ENCODE results near the gene ASCC3.

The ASCC3 gene

DNA sequence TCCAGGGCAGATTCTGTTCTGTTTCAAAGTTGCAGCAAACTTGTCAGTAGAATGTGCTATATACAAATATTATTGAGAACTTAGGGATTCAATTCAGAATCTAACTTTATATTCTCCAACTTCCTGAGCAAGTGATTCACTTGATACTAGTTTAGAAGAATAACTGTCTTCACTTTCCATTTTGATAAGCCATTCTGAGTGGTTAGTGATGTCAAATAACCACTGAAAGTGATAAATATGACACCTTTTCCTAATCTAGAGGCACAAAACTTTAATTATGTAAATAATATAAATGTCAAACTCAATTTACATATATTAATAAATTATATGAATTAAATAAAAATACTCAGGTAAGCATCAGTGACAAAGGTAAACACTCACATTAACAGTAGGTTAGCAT is 395.9 kb downstream of the ASCC3 start:
- TF ChIP-seq, protein P1, sequence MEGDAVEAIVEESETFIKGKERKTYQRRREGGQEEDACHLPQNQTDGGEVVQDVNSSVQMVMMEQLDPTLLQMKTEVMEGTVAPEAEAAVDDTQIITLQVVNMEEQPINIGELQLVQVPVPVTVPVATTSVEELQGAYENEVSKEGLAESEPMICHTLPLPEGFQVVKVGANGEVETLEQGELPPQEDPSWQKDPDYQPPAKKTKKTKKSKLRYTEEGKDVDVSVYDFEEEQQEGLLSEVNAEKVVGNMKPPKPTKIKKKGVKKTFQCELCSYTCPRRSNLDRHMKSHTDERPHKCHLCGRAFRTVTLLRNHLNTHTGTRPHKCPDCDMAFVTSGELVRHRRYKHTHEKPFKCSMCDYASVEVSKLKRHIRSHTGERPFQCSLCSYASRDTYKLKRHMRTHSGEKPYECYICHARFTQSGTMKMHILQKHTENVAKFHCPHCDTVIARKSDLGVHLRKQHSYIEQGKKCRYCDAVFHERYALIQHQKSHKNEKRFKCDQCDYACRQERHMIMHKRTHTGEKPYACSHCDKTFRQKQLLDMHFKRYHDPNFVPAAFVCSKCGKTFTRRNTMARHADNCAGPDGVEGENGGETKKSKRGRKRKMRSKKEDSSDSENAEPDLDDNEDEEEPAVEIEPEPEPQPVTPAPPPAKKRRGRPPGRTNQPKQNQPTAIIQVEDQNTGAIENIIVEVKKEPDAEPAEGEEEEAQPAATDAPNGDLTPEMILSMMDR (IDR thresholded peaks at IDR 0.05): no peak
- Histone ChIP-seq H3K4me3 (ENCODE audit: low read depth in 1 of 2, low read length in 1 of 2) (no peak overlapping the region), H3K27ac (no peak overlapping the region), H3K4me1 (ENCODE audit: control insufficient read depth in 1 of 2, insufficient read depth in 1 of 2, low read depth in 1 of 2, low read length in 1 of 2) (no peaks in the 10 kb centered on the region), H3K36me3 (no peaks in the 10 kb centered on the region), H3K9me3 (no peaks in the 10 kb centered on the region), H3K27me3 (peaks cover 63% of the 10 kb centered on the region)

DNA sequence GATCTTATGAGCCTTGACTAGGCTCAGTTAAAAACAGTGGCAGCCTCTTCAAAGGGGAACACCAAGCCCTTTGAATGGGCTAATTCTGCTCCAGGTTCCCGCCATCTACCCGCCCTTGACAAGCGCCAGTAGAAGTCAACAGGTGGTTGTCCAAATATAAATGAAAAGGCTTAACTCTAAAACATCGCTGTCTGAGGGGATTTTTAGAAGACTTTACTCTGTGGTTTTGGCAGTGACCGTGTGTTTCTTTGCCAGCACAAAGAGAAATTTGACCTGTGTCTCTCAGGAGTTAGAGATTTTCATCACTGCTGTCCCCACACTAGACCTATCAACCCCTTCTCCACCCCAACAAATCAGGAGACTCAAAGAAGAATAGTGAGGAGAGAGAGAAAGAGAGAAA is 396.7 kb downstream of the ASCC3 start:
- Histone ChIP-seq H3K9me3 (no peaks in the 10 kb centered on the region), H3K27ac (no peak overlapping the region), H3K27me3 (peaks cover 63% of the 10 kb centered on the region), H3K36me3 (no peaks in the 10 kb centered on the region), H3K4me1 (ENCODE audit: control insufficient read depth in 1 of 2, insufficient read depth in 1 of 2, low read depth in 1 of 2, low read length in 1 of 2) (no peaks in the 10 kb centered on the region), H3K4me3 (ENCODE audit: low read depth in 1 of 2, low read length in 1 of 2) (no peak overlapping the region)
- TF ChIP-seq, protein P1 (IDR thresholded peaks at IDR 0.05): no peak

DNA sequence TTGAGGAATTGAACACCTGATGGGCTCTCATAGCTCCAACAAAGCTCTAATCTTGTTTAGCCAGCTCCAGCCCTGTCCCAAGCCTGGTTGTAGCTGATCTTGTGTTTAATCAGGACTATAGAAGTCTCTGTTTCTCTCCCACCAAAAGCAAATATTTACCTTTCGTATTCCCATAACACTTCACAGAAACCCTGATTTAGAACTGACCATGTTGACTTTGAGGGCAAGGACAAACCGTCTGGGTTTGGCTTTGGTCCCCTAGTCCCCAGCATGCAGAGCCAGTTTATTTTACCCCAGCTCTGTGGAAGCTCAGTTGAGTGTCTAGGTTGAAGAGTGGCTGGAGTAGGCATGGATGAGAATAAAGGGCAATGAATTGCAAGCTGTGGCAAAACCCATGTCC is 398.4 kb downstream of the ASCC3 start:
- H3K36me3 ChIP-seq: no peaks in the 10 kb centered on the region
- H3K4me1 ChIP-seq (ENCODE audit: control insufficient read depth in 1 of 2, insufficient read depth in 1 of 2, low read depth in 1 of 2, low read length in 1 of 2): no peaks in the 10 kb centered on the region
- H3K9me3 ChIP-seq: no peaks in the 10 kb centered on the region
- TF ChIP-seq, protein P1 (IDR thresholded peaks at IDR 0.05): no peak
- H3K27me3 ChIP-seq: peaks cover 64% of the 10 kb centered on the region
- H3K4me3 ChIP-seq (ENCODE audit: low read depth in 1 of 2, low read length in 1 of 2): no peak overlapping the region
- no peak overlapping the region for H3K27ac ChIP-seq

DNA sequence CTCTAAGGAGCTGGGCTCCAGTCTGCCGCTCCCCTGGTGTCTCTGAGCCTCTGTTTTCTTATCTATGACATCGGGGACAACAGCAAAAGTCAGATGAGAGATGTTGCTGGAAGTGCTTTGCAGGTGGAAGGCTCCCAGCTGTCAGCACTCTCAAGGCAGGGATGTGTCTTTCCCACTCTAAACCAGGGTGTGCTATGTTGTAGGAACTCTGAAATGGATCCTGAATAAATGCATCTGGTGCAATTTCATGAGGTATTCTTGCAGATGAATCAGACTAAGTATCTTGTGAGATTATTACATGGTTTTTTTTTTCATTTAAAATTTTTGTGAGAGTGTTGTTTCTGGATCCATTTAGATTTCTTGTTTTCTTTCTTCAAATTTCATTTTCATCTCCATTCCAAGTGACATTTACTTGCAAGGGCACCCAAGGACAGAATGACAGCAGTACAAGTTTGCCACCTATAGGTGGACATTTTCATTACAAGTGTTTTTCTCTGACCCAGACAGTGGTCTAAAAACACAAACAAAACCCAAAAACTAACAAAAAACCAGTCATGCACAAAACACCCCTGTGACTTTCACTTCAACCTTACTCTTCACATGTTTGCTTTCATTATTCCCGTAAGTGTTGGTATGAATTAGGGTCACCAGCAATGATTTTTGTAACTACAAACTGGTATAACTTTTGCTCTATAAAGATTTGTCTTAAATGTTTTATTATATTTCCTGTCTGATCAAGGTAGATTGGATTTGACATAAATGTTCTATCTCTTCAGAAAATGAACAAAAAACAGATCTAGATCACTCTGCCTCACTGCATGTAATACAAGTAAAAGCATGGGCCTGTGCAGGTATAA is 401.7 kb downstream of the ASCC3 start:
- no peak overlapping the region for H3K4me3 ChIP-seq (ENCODE audit: low read depth in 1 of 2, low read length in 1 of 2)
- H3K9me3 ChIP-seq: no peaks in the 10 kb centered on the region
- no peak overlapping the region for H3K27ac ChIP-seq
- TF ChIP-seq, protein P1 (IDR thresholded peaks at IDR 0.05): no peak
- H3K4me1 ChIP-seq (ENCODE audit: control insufficient read depth in 1 of 2, insufficient read depth in 1 of 2, low read depth in 1 of 2, low read length in 1 of 2): no peaks in the 10 kb centered on the region
- H3K36me3 ChIP-seq: no peaks in the 10 kb centered on the region
- H3K27me3 ChIP-seq: peaks cover 62% of the 10 kb centered on the region

DNA sequence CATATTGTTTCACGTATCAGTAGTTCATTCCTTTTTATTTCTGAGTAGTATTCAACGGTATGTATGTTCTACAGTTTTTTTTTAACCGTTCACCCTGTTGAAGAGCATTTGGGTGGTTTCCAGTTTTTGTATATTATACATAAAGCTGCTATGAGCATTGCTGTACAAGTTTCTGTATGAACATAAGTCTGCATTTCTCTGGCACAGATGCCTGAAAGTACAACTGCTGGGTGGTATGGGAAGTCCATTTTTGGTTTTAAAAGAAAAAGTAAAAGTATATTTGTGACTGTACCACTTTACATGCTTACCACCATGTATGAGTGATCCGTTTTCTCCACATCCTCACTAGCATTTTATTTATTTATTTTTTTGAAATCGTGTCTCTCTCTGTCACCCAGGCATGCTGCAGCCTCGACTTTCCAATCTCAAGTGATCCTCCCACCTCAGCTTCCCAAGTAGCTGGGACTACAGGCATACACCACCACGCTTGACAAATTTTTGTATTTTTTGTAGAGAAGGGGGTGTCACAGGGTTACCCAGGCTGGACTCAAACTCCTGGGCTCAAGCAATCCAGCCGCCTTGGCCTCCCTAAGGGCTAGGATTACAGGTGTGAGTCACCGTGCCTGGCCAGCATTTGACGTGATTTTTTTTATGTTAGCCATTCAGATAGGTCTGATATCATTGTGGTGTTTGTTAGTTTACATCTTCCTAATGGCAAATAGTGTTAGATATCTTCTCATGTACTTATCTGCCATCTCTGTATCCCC is 405.4 kb downstream of the ASCC3 start:
- Histone ChIP-seq H3K4me3 (ENCODE audit: low read depth in 1 of 2, low read length in 1 of 2) (no peak overlapping the region), H3K9me3 (no peaks in the 10 kb centered on the region), H3K36me3 (no peaks in the 10 kb centered on the region), H3K27me3 (peaks cover 76% of the 10 kb centered on the region), H3K27ac (no peak overlapping the region), H3K4me1 (ENCODE audit: control insufficient read depth in 1 of 2, insufficient read depth in 1 of 2, low read depth in 1 of 2, low read length in 1 of 2) (no peaks in the 10 kb centered on the region)
- TF ChIP-seq, protein P1 (IDR thresholded peaks at IDR 0.05): no peak
